HL-60 (cell line): ENCODE data around the gene MAP3K20.
"Not testable (repeated sequence)": the region's sequence is repeated elsewhere in the genome, so short reads cannot be mapped to it uniquely, and the experiment has no call there.

Experiments
- DNase-seq, 2 experiments: peaks; one replicate each; pipeline ENCODE4 v3.0.0-alpha.2; 2010 to 2020; ENCODE audit warnings: low read depth in 1 of 2, low spot score in 1 of 2
- H3K27ac ChIP-seq: fragments of 250-450 bp; sonication (Bioruptor Pico); replicated peaks from 2 replicates; pipeline ENCODE4 v1.5.1; 2020; ENCODE audit warnings: mild to moderate bottlenecking, moderate library complexity
- H3K27me3 ChIP-seq: fragments of 250-450 bp; sonication (Bioruptor Pico); 2 replicates; pipeline ENCODE4 v1.5.1; 2021; ENCODE audit warnings: mild to moderate bottlenecking, moderate library complexity; ENCODE audit not compliant: insufficient read depth, poor library complexity, severe bottlenecking
- H3K4me3 ChIP-seq: replicated peaks from 2 replicates; pipeline ENCODE4 v1.5.1; 2011; ENCODE audit warnings: mild to moderate bottlenecking, control low read depth, low read length; ENCODE audit not compliant: insufficient read depth
- CTCF ChIP-seq: IDR thresholded peaks from one replicate; pipeline ENCODE4 v1.5.1; 2011; ENCODE audit warnings: low read length, control low read depth, inconsistent platforms; ENCODE audit not compliant: insufficient read depth
- GABPA ChIP-seq: IDR thresholded peaks from 2 replicates; pipeline ENCODE4 v1.6.1; 2012; ENCODE audit warnings: low read depth
- POLR2AphosphoS5 ChIP-seq: IDR thresholded peaks from 2 replicates; pipeline ENCODE4 v1.6.1; 2012; ENCODE audit warnings: low read depth
- REST ChIP-seq: IDR thresholded peaks from 2 replicates; pipeline ENCODE4 v1.6.1; 2012; ENCODE audit warnings: low read depth; ENCODE audit not compliant: insufficient replicate concordance
- SPI1 ChIP-seq: IDR thresholded peaks from 2 replicates; pipeline ENCODE4 v1.6.1; 2012; ENCODE audit warnings: low read depth, mild to moderate bottlenecking, borderline replicate concordance

The MAP3K20 gene

DNA sequence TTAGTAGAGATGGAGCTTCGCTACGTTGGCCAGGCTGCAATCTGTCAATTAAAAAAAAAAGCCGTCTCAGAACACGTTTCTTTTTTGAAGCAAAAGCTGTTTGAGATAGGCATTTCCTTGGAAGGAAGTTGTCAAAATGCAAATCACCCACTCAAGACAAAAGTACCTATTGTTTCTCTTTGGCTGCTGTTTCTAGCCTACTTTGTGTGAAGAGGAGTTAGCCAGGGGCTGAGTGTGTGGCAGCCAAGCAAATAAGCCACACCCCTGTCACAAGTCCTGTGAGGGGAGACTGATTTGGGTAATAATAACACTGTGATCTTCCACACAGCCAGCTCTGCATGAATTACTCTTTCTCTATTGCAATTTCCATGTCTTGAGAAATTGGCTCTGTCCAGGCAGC lies 231.6 kb downstream of the MAP3K20 start:
- H3K27me3 ChIP-seq, result no peaks in the 10 kb centered on the region
- no peak overlapping the region for H3K4me3 ChIP-seq
- H3K27ac ChIP-seq, result no peak overlapping the region
- TF ChIP-seq POLR2AphosphoS5, result no peak
- TF ChIP-seq REST, result no peak
- TF ChIP-seq SPI1, result no peak
- TF ChIP-seq CTCF, result no peak
- TF ChIP-seq GABPA, result no peak
- no peak for DNase-seq

DNA sequence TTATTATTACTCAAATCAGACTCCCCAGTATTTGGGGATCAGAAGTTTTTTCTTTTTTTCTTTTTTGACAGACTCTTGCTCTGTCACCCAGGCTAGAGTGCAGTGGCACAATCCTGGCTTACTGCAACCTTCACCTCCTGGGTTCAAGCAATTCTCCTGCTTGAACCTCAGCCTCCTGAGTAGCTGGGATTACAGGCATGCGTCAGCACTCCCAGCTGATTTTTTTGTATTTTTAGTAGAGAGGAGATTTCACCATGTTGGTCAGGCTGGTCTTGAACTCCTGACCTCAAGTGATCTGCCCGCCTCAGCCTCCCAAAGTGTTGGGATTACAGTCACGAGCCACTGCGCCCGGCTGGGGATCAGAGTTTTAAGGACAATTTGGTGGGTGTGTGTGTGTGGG lies 233.7 kb downstream of the MAP3K20 start:
- not testable (repeated sequence) for H3K27ac ChIP-seq, H3K27me3 ChIP-seq, H3K4me3 ChIP-seq, DNase-seq

- H3K4me3 ChIP-seq, result no peak overlapping the region
- no peak for DNase-seq
- no peak overlapping the region for H3K27ac ChIP-seq
- no peak for TF ChIP-seq GABPA
- TF ChIP-seq SPI1, result no peak
- no peak for TF ChIP-seq POLR2AphosphoS5
- no peak for TF ChIP-seq CTCF
- TF ChIP-seq REST, result no peak
- no peaks in the 10 kb centered on the region for H3K27me3 ChIP-seq
Observed at GRCh38 chr2:173311844-173312606, 236.4 kb downstream of the MAP3K20 start.
